GM19043 (cell line): ENCODE data around the gene KRTAP5-9.
"Not testable (repeated sequence)": the region's sequence is repeated elsewhere in the genome, so short reads cannot be mapped to it uniquely, and the experiment has no call there.

Source experiments
- ATAC-seq: cut with Tn5 transposase; IDR thresholded peaks from one replicate; pipeline ENCODE4 v1.9.1; 2021; ENCODE audit warnings: low read depth; ENCODE audit not compliant: unreplicated experiment

The KRTAP5-9 gene

DNA sequence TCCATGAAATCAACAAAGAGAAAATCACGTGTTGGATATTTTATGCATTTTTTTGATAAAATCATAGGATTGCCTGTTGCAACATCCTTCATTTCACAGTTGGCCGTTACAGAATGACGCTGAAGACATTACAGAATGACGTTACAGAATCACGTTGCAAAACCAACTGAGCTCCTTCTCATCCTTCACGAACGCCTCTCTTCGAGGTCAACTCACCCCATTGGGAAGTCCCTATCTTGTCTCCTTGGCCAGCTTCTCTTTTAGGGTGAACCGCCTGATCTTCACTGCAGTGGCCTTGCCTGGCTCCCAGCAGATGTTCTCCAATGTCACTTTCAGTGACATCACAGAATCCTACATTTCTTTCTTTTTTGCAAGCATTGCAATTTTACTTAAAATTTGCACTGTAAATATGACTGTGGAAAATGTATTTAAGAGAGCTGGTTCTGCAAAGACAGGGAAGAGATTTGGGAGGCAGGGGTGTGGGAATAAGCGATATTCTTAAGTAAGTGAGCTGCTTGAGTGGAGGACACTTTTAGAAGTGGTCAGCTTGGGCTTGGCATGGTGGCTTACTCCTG is 16.1 kb upstream of the KRTAP5-9 start:
- ATAC-seq, result no peak

DNA sequence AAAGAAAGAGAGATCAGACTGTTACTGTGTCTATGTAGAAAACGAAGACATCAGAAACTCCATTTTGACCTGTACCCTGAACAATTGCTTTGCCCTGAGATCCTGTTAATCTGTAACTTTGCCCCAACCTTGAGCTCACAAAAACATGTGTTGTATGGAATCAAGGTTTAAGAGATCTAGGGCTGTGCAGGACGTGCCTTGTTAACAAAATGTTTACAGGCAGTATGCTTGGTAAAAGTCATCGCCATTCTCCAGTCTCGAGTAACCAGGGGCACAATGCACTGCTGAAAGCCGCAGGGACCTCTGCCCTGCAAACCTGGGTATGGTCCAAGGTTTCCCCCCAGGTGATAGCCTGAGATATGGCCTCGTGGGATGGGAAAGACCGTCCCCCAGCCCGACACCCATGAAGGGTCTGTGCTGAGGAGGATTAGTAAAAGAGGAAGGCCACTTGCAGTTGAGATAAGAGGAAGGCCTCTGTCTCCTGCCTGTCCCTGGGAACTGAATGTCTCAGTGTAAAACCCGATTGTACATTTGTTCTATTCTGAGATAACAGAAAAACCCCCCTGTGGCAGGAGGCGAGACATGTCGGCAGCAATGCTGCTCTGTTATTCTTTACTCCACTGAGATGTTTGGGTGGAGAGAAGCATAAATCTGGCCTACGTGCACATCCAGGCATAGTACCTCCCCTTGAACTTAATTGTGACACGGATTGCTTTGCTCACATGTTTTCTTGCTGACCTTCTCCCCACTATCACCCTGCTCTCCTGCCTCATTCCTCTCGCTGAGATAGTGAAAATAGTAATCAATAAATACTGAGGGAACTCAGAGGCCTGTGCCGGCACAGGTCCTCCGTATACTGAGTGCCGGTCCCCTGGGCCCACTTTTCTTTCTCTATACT is 13.3 kb upstream of the KRTAP5-9 start:
- not testable (repeated sequence) for ATAC-seq

DNA sequence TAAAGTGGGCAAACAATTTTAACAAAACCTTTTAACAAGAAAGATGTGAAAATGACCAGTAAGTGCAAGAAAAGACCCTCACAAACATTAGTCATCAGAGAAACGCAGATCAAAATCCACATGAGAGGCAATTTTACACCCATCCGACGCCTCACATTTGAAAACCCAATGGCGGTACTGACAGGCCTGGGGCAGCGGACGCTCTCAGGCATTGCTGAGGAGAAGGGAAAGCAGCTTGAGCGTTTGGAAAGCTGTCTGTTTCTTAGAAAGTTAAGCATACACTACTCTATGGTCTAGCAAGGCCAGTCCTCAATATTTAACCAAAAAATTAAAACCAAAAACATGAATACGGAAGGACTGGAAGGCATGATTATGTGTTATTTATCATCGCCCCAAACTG is 12.4 kb upstream of the KRTAP5-9 start:
- no peak for ATAC-seq

DNA sequence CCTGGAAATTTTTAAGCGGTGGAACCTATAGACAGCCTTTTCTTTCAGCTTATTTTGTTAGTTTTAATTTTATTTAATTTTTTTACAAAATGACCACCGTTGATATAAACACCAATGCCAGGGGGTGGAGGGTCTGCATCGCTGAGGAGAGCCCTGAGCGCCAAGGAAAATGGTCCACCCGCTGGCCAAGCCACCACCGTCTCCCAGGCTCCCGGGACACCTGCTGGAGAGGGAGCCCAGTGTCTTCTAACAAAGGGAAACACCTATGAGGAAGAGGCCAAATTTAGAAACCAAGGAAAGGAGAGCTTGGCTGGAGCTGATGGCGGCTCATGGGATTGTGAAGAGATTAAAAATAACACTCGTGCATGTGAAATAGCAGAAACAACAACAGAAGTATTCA is 10.7 kb upstream of the KRTAP5-9 start:
- no peak for ATAC-seq

DNA sequence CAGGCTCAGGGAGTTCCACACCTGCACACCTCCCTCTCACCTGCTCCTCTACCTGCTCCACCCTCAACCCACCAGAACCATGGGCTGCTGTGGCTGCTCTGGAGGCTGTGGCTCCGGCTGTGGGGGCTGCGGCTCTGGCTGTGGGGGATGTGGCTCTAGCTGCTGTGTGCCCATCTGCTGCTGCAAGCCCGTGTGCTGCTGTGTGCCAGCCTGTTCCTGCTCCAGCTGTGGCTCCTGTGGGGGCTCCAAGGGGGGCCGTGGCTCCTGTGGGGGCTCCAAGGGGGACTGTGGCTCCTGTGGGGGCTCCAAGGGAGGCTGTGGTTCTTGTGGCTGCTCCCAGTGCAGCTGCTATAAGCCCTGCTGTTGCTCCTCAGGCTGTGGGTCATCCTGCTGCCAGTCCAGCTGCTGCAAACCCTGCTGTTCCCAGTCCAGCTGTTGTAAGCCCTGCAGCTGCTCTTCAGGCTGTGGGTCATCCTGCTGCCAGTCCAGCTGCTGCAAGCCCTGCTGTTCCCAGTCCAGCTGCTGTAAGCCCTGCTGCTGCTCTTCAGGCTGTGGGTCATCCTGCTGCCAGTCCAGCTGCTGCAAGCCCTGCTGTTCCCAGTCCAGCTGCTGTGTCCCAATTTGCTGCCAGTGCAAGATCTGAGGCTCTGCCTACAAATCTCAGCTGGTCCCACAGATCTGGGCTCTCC is 10.1 kb upstream of the KRTAP5-9 start, which contains the start of gene KRTAP5-8:
KRTAP5-8 (plus strand) TSS at position 49 of the 689 bp plus-strand sequence; CDS start at position 80, 31 bp downstream.
- not testable (repeated sequence) for ATAC-seq

DNA sequence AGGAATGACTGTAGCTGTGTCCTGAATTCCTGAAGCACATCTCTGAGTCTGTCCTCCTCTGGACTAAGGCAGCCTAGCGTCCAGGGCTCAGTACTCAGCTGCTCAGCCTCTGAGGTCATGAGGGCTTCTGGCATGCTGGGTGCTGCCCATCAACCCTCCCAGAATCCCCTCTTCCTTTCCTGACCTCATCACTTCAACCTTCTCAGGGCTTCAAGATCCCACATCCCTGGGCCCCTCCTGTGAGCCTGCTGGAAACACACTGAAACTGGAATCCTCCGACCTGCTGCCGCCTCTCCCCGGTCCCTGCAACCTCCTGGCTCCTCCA is 9.6 kb upstream of the KRTAP5-9 start:
- ATAC-seq, result no peak

DNA sequence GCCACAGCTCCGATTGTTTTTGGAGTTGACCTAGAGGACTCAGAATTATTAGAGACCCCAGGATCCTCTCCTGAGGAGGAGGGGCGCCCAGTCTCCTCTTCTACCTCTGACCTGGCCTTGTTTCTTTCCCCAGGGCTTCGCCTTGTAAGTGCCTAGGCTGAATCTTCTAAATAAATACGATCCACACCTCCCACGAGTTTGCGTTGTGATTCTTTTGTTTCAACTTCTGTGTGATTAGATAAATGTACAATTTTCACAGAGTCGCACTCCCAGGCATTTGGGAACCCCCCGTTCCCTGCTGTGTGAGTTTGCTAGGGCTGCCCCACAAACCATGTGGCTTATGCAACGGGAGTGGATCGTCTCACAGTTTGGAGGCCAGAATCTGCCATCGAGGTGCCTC is 9.2 kb upstream of the KRTAP5-9 start:
- ATAC-seq, result no peak

DNA sequence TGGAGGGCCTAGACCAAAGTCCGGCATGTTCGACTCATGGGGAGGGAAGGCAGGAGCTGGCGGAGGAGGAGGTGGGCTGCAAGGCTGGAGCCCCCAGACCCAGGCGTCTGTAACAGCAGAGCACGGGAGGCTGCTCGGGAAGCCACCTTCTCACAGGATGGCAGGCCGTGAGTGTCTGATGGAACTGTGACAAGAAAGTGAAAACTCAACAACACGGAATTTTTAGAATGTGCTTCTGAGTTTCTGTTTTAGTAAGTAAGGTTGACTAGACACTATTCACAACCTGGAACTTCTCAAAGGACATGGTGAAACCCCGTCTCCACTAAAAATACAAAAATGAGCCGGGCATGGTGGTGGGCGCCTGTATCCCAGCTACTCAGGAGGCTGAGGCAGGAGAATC is 8.2 kb upstream of the KRTAP5-9 start:
- ATAC-seq, result not testable (repeated sequence)

DNA sequence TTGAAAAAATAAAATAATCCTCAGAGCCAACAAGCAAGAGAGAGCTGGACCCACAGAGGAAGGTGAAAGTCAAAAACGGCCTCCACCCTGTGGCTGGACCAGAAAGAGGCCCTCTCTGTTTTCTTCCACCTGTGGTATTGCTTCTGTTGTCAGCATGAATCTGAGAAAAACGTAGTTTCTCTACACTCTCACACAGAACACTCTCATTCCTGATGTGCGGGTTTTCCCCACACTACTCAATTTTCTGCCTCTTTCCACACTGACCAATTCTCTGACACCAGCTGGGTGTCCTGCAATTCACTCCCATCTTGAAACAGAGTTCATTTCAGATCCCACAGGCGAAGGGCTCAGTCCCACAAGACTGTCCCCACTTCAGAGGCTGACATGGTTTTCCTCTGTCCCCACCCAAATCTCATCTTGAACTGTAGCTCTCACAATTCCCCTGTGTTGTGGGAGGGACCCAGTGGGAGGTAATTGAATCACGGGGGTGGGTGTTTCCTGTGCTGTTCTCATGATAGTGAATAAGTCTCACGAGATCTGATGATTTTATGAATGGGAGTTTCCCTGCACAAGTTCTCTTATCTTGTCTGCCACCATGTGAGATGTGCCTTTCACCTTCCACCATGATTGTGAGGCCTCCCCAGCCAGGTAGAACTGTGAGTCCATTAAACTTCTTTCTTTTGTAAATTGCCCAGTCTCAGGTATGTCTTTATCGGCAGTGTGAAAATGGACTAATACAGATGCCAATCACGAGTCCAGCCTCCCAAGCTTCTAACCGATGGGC is 7.5 kb upstream of the KRTAP5-9 start:
- ATAC-seq, result not testable (repeated sequence)

DNA sequence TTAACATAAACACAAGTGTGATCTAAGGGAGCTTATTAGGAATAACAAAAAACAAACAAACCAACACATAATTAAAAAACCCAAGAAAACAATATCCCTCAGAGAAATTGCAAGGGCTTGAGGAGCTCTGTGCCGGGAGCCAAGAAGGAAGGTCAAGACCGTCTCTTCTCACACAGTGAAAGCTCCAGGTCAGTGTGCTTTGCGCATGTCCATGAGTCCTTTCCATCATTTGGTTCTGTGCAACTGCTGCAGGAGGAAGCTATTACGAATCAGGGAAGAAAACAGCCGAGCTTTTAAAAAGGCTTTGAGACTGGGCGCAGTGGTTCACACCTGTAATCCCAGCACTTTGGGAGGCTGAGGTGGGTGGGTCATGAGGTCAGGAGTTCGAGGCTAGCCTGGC is 5.8 kb upstream of the KRTAP5-9 start:
- no peak for ATAC-seq

DNA sequence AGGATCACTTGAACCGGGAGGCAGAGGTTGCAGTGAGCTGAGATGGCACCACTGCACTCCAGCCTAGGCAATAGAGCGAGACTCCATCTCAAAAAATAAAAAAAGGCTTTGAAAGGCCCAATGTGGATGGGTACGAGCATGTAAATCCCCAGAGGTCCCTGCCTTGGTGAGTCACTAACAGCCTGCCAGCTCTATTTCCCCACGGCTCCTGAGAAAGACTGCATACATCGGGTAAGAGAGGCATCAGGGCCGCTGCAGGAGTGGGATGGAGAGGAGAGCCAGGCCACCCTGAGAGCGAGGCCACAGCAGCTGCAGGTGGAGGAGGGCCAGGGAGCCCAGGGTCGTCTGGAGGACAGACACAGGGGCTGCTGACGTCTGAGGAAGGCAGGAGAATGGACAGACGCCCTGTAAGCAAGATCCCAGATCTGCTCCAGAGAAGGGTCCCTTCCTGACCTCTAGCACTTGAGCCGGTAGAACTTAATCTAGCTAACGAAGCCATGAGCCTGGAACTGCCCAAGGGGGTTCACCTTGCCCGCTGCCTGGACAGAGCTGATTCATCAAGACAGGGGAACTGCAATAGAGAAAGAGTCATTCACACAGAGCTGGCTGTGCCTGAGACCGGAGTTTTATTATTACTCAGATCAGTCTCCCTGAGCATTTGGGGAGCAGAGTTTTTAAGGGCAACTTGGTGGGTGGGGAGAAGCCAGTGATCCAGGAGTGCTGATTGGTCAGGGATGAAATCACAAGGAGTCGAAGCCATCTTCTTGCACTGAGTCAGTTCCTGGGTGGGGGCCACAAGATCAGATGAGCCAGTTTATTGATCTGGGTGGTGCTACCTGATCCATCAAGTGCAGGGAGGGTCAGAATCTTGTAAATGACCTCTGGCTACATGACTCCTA is 5.1 kb upstream of the KRTAP5-9 start:
- ATAC-seq, result no peak

DNA sequence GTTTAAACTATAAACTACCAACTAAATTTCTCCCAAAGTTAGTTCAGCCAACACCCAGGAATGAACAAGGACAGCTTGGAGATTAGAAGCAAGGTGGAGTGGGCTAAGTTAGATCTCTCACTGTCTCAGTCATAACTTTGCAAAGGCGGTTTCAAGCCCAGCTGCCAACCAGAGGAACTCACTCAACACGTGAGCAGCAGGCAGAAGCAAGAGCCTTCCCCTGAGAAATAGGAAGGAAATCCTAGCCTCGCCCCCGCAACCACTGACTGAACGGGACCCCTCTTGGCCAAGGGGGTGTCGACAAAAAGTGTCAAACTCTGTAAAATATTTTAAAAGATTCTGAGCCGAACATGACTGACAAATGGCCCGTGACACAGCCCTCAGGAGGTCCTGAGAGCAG is 4.4 kb upstream of the KRTAP5-9 start:
- ATAC-seq, result no peak

DNA sequence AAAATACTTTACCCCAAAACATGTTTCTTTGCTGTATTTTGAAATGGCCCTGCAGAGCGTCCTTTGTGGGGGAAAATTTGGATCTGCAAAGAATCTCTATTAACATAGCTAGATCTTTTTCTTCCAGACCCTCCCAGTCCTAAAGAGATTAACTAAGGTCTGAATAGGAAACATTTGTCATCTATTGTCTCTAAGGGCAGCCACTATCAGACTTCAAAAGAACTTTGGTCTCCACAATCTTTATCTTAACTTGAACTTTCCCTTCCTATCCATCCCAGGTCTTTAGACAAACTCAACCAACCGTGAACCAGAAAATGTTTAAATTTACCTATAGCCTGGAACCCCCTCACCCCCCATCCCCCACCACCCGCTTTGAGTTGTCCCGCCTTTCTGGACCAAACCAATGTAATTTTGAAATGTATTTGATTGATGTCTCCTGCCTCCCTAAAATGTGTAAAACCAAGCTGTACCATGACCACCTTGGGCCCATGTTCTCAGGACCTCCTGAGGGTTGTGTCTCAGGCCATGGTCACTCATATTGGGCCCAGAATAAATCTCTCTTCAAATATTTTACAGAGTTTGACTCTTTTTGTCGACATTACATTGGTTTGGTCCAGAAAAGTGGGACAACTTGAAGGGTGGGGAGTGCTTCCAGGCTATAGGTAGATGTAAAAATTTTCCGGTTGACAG is 3.5 kb upstream of the KRTAP5-9 start:
- no peak for ATAC-seq

DNA sequence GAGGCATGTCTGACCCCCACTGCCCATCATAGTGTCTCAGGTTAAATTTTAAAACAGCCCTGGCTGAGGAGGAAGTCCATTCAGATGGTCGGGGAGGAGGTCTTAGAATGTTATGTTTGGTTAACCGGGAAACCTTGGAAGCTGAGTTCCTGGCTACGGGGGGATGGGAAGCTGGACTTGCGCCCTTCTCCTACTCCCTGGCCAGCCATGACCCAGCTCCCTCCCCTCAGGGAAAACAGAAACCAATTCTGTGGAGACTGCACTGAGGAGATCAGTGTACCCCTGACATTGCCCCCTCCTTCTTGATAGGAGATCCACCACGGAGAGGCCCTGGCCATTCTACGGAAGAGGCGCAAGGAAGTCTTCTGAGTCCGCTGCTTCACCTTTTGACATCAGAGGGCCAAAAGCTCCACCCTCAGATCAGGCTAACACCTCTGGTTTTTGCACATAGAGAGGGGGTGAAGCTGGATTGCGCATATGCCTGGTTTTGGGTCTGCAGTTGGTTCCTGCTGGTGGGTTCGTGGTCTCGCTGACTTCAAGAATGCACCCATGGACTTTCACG is 2.7 kb upstream of the KRTAP5-9 start:
- ATAC-seq, result no peak

DNA sequence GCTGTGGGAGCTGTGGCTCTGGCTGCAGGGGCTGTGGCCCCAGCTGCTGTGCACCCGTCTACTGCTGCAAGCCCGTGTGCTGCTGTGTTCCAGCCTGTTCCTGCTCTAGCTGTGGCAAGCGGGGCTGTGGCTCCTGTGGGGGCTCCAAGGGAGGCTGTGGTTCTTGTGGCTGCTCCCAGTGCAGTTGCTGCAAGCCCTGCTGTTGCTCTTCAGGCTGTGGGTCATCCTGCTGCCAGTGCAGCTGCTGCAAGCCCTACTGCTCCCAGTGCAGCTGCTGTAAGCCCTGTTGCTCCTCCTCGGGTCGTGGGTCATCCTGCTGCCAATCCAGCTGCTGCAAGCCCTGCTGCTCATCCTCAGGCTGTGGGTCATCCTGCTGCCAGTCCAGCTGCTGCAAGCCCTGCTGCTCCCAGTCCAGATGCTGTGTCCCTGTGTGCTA is 514 bp downstream of the KRTAP5-9 start:
- ATAC-seq, result no peak

DNA sequence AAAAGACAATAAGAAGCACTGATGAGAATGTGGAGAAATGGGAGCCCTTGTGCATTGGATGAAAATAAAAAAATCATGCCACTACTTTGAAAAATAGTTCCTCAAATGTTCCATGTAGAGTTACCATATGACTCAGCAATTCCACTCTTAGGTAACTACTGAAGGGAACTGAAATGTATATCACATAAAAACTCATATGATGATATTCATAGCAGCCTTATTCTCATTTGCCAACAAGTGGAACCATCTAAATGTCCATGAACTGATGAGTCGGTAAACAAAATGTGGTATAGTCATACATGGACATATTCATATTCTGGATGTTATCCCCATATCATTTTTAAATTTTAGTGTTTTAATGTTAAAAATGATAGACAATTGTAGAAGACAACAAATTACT is 3.5 kb downstream of the KRTAP5-9 start:
- no peak for ATAC-seq

DNA sequence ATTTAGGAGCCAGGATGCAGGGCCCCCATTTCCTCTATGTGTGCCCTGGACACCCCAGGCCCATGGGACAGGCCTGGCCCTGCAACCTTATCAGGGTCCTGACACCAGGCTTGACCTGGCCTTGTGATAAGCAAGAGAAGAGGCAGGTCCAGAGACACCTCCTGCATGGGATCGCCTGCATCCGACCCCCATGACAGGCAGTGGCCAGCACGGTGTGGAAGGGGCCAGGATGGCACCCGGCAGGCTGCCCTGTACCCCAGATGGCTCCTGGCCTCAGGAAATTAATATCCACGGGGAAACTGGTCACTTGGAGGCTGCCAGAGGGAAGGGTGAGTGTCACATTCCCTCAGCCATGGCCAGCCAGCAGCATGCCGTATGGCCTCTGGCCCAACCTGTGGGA is 6.8 kb downstream of the KRTAP5-9 start:
- ATAC-seq, result no peak

DNA sequence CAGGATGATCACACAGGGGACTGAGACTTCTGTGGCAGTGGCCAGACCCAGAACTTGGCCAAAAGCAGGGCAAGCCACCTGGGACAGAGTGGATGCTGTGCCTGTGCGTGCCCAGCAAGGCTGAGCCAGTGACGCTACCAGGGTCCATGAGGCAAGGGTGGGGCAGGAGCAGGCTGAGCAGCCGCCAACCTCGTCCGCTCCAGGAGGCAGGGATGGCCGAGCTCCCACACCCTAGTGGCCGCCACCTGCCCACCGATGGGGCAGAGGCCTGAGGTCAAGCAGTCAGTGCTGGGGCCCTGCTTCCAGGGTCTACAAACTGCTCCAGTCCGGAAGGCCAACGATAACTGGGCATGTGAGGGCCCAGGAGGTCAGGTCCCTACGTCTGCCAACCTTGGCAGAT is 7.3 kb downstream of the KRTAP5-9 start:
- no peak for ATAC-seq

DNA sequence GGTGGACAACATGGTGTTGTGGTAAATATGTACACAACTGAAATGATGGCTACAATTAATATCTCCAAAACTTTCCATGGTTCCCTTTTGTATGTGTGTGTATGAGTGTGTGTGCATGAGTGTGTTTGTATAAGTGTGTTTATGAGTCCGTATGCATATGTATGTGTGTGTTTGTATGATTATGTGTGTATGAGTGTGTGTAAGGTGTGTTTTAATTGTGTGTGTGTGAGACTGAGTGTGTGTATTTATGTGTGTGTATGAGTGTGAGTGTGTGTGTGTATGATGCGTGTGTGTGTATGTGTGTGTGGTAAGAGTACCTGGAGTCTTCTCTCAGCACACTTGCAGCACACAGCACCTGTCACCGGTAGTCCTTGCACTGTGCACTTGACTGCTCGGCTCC is 7.8 kb downstream of the KRTAP5-9 start:
- ATAC-seq, result no peak
